ENCODE results near the gene NCOA1. TPM values are rescaled to one million over a fixed set of nuclear protein-coding genes. Genes with fewer than 3 reads are reported as not detected.
A peak's percentile ranks its signal among the peaks of the same experiment; 100 is the strongest.
"Not testable (repeated sequence)": the region's sequence is repeated elsewhere in the genome, so short reads cannot be mapped to it uniquely, and the experiment has no call there.

NCOA1 gene
- polyA plus RNA-seq, 3 donors from 2014 or later: 21.2 to 35.0 (median 25.6) TPM

DNA sequence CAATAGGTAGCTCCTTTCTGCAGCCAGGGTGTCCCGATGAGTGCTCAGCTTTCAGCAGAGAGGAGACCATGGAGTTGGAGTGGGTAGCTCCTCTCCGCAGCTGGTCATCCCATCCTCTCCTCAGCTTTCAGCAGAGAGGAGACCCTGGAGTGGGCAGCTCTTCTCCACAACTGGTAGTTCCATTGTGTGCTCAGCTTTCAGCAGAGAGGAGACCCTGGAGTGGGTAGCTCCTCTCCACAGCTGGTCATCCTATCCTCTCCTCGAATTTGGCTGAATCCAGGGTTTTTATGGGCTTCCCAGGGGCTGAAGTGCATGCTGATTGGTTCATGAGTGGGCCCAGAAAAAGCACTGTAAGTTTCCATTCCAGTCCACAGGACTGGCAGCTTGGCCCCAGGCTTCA is 75.2 kb downstream of the NCOA1 start:
- peak overlapping the region in 1 of 6 donors; percentile 34 for H3K27ac Mint-ChIP-seq
- H3K4me1 Mint-ChIP-seq: peaks cover 38 to 64% of the 10 kb centered on the region in 2 donors
- H3K27me3 Mint-ChIP-seq (ENCODE audit: low read depth in 3 of 3): peaks cover 2 to 3% (median 3%) of the 10 kb centered on the region in 3 donors
- H3K9me3 Mint-ChIP-seq: no peaks in the 10 kb centered on the region
- no peak overlapping the region for H3K4me3 Mint-ChIP-seq
- H3K36me3 Mint-ChIP-seq: peaks cover 0 to 9% (median 0%) of the 10 kb centered on the region in 3 donors
- DNase-seq: no peak

- Mint-ChIP-seq H3K4me3 (no peak overlapping the region), H3K4me1 (peaks cover 34 to 61% of the 10 kb centered on the region in 2 donors), H3K27me3 (ENCODE audit: low read depth in 3 of 3) (peaks cover 2 to 3% (median 3%) of the 10 kb centered on the region in 3 donors), H3K27ac (peak overlapping the region in 1 of 6 donors; percentile 34), H3K36me3 (peaks cover 0 to 9% (median 0%) of the 10 kb centered on the region in 3 donors), H3K9me3 (no peaks in the 10 kb centered on the region)
- no peak for DNase-seq
Measured at GRCh38 chr2:24566630-24567029, 75.6 kb downstream of the NCOA1 start.

DNA sequence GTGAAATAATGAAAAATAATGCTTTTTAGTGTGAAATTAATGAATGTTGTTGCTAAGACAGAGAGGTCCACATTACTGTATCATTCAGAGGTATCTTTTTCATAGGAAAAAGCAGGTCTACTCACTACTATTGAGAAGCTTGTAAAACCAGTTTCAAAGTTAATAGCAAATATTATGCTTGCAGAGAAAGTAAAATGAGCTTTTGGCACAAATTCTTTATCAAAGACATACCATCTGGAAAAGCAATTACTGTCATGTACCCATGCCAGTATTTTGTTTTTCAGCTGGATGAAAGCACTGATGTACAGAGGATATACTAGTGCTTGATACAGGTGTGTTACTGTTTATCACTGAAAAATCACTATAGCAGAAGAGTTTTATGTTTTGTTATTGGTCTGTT is 77.5 kb downstream of the NCOA1 start:
- no peak for DNase-seq
- peak overlapping the region in 5 of 6 donors; percentile 14 to 82 (median 55) for H3K27ac Mint-ChIP-seq
- H3K9me3 Mint-ChIP-seq: no peaks in the 10 kb centered on the region
- peaks cover 0 to 3% (median 0%) of the 10 kb centered on the region in 3 donors for H3K27me3 Mint-ChIP-seq (ENCODE audit: low read depth in 3 of 3)
- H3K36me3 Mint-ChIP-seq: peaks cover 0 to 9% (median 0%) of the 10 kb centered on the region in 3 donors
- H3K4me1 Mint-ChIP-seq: peaks cover 26 to 59% of the 10 kb centered on the region in 2 donors
- no peak overlapping the region for H3K4me3 Mint-ChIP-seq

DNA sequence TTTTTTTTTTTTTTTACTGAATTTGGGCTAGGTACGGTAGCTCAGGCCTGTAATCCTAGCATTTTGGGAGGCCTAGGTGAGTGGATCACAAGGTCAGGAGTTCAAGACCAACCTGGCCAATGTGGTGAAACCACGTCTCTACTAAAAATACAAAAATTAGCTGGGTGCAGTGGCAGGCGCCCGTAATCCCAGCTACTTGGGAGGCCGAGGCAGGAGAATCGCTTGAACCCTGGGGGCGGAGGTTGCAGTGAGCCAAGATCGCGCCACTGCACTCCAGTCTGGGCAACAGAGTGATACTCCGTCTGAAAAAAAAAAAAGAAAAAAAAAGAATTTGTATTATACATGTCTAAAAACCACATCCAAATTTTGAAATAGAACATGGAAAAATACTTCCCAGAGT is 78.5 kb downstream of the NCOA1 start:
- not testable (repeated sequence) for DNase-seq; H3K27ac Mint-ChIP-seq; H3K4me3 Mint-ChIP-seq; H3K27me3 Mint-ChIP-seq (ENCODE audit: low read depth in 3 of 3); H3K36me3 Mint-ChIP-seq; H3K9me3 Mint-ChIP-seq
- peaks cover 22 to 59% of the 10 kb centered on the region in 2 donors for H3K4me1 Mint-ChIP-seq

DNA sequence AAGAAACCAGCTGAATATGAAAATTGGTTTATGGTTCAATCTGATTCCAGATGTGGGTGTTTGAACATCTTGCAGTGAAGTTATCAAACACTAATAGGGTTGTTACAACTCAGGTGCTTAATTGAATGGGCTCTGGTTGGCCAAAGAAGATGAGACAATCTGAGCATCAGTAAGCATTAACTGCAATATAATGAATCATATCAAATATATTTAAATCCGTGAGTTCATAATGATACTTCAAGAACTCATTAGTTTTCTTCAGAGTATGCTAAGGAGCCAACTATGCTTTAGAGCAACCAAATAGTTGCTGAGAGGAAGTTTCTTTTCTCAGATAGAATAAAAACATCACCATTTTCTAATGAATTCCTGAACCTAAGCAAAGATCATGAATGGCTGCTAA is 79.2 kb downstream of the NCOA1 start:
- DNase-seq: no peak
- no peaks in the 10 kb centered on the region for H3K9me3 Mint-ChIP-seq
- peaks cover 0 to 4% (median 0%) of the 10 kb centered on the region in 3 donors for H3K36me3 Mint-ChIP-seq
- peaks cover 0 to 3% (median 0%) of the 10 kb centered on the region in 3 donors for H3K27me3 Mint-ChIP-seq (ENCODE audit: low read depth in 3 of 3)
- no peak overlapping the region for H3K27ac Mint-ChIP-seq
- H3K4me3 Mint-ChIP-seq: no peak overlapping the region
- peaks cover 29 to 62% of the 10 kb centered on the region in 2 donors for H3K4me1 Mint-ChIP-seq

DNA sequence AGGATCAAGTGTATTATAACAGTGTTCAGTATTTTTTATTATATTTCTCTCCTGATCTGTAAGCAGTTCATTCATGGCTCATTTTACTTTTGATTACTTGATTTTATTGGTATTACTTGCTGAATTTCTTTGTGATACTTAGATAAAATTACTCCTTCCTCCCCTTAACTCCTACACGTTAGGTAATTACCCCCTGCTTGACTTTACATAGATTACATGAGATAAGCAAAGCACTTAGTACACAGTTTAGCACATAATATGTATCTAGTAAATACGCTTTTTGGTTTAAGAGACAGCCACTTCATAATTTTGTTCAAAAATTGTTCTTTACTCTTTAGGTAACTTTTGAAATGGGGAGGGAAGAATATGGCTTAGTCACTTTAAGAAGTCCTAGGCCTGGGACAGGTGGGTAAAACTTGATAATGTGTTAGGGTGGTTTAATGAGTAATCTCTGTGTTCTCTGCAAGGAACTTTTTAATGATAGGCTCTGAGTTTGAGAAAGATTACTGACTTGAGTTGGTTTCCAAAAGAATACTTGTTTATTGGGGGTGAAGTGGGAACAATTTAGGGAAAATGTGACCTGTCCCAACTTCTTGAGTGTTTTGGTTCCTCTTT is 80.9 kb downstream of the NCOA1 start:
- Mint-ChIP-seq H3K4me1 (peaks cover 44 to 76% of the 10 kb centered on the region in 2 donors), H3K27ac (peak overlapping the region in 4 of 6 donors; percentile 2 to 57 (median 4)), H3K9me3 (no peaks in the 10 kb centered on the region), H3K36me3 (peaks cover 0 to 3% (median 0%) of the 10 kb centered on the region in 3 donors), H3K4me3 (no peak overlapping the region), H3K27me3 (ENCODE audit: low read depth in 3 of 3) (no peaks in the 10 kb centered on the region)
- DNase-seq: no peak

- no peaks in the 10 kb centered on the region for H3K9me3 Mint-ChIP-seq
- H3K4me3 Mint-ChIP-seq: peak overlapping the region in 1 of 5 donors; percentile 15
- H3K27me3 Mint-ChIP-seq (ENCODE audit: low read depth in 3 of 3): no peaks in the 10 kb centered on the region
- H3K36me3 Mint-ChIP-seq: peaks cover 0 to 3% (median 0%) of the 10 kb centered on the region in 3 donors
- H3K4me1 Mint-ChIP-seq: peaks cover 67 to 90% of the 10 kb centered on the region in 2 donors
- peak in 1 of 3 donors; percentile 7 for DNase-seq
- peak overlapping the region; percentile 13 to 80 (median 46) for H3K27ac Mint-ChIP-seq
Measured at GRCh38 chr2:24576146-24576545, 85.1 kb downstream of the NCOA1 start.

GRCh38 chr2:24576617-24577016 is 85.6 kb downstream of the NCOA1 start:
- Mint-ChIP-seq H3K27me3 (ENCODE audit: low read depth in 3 of 3) (no peaks in the 10 kb centered on the region), H3K9me3 (no peaks in the 10 kb centered on the region), H3K4me1 (peaks cover 72 to 93% of the 10 kb centered on the region in 2 donors), H3K27ac (peak overlapping the region; percentile 13 to 80 (median 46)), H3K4me3 (peak overlapping the region in 4 of 5 donors; percentile 33 to 47 (median 36)), H3K36me3 (peaks cover 0 to 5% (median 0%) of the 10 kb centered on the region in 3 donors)
- no peak for DNase-seq

GRCh38 chr2:24577481-24577880 is 86.4 kb downstream of the NCOA1 start:
- Mint-ChIP-seq H3K27me3 (ENCODE audit: low read depth in 3 of 3) (peaks cover 0 to 2% (median 0%) of the 10 kb centered on the region in 3 donors), H3K36me3 (peaks cover 0 to 11% (median 4%) of the 10 kb centered on the region in 3 donors), H3K9me3 (no peaks in the 10 kb centered on the region), H3K4me3 (peak overlapping the region; percentile 30 to 75 (median 48)), H3K4me1 (peaks cover 74 to 94% of the 10 kb centered on the region in 2 donors), H3K27ac (peak overlapping the region; percentile 29 to 80 (median 36))
- peak in 1 of 3 donors; percentile 5 for DNase-seq

- H3K27me3 Mint-ChIP-seq (ENCODE audit: low read depth in 3 of 3): peaks cover 0 to 2% (median 0%) of the 10 kb centered on the region in 3 donors
- peak overlapping the region in 4 of 6 donors; percentile 0 to 67 (median 59) for H3K27ac Mint-ChIP-seq
- peaks cover 0 to 18% (median 5%) of the 10 kb centered on the region in 3 donors for H3K36me3 Mint-ChIP-seq
- no peak overlapping the region for H3K4me3 Mint-ChIP-seq
- peaks cover 73 to 96% of the 10 kb centered on the region in 2 donors for H3K4me1 Mint-ChIP-seq
- no peak for DNase-seq
- no peaks in the 10 kb centered on the region for H3K9me3 Mint-ChIP-seq
Measured at GRCh38 chr2:24579053-24579803, 88.2 kb downstream of the NCOA1 start.

DNA sequence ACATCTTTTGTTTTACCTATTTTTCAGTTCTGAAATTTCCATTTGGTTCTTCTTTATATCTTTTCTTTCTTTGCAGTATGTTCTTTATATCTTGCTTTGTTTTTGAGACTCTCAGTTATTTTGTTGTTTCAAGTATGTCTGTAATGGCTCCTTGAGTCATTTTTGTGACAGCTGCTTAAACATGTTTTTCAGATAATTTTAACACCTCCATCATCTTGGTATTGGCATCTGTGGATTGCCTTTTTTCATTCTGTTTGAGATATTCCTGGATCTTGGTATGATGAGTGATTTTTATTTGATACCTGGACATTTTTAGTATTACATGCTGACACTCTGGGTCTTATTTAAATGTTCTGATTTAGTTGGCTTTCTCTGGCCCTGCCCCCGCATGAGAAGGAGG is 89.5 kb downstream of the NCOA1 start:
- Mint-ChIP-seq H3K27me3 (ENCODE audit: low read depth in 3 of 3) (peaks cover 0 to 2% (median 0%) of the 10 kb centered on the region in 3 donors), H3K27ac (peak overlapping the region in 3 of 6 donors; percentile 3 to 46 (median 19)), H3K9me3 (no peaks in the 10 kb centered on the region), H3K4me1 (peaks cover 71 to 97% of the 10 kb centered on the region in 2 donors), H3K36me3 (peaks cover 0 to 18% (median 5%) of the 10 kb centered on the region in 3 donors), H3K4me3 (peak overlapping the region in 1 of 5 donors; percentile 5)
- no peak for DNase-seq

DNA sequence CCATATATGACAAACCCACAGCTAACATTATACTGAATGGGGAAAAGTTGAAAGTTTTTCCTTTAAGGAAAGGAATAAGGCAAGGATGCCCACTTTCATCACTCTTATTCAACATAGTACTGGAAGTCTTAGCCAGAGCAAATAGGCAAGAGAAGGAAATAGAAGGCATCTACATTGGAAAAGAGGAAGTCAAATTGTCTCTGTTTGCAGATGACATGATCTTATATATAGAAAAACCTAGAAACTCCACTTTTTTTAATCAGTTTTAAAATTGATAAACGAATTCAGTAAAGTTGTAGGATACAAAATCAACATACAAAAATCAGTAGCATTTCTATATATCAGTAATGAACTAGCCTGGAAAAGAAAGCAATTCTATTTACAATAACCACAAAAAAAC is 90.9 kb downstream of the NCOA1 start:
- H3K36me3 Mint-ChIP-seq: peaks cover 0 to 21% (median 9%) of the 10 kb centered on the region in 3 donors
- peak overlapping the region in 1 of 6 donors; percentile 57 for H3K27ac Mint-ChIP-seq
- peaks cover 70 to 97% of the 10 kb centered on the region in 2 donors for H3K4me1 Mint-ChIP-seq
- not testable (repeated sequence) for H3K9me3 Mint-ChIP-seq; DNase-seq; H3K27me3 Mint-ChIP-seq (ENCODE audit: low read depth in 3 of 3); H3K4me3 Mint-ChIP-seq

- H3K27me3 Mint-ChIP-seq (ENCODE audit: low read depth in 3 of 3): peaks cover 0 to 3% (median 2%) of the 10 kb centered on the region in 3 donors
- H3K9me3 Mint-ChIP-seq: no peaks in the 10 kb centered on the region
- H3K36me3 Mint-ChIP-seq: peaks cover 5 to 25% (median 9%) of the 10 kb centered on the region in 3 donors
- H3K4me3 Mint-ChIP-seq: peak overlapping the region; percentile 0 to 63 (median 44)
- peak; percentile 35 to 58 (median 38) for DNase-seq
- peaks cover 63 to 97% of the 10 kb centered on the region in 2 donors for H3K4me1 Mint-ChIP-seq
- peak overlapping the region; percentile 20 to 86 (median 66) for H3K27ac Mint-ChIP-seq
Measured at GRCh38 chr2:24586955-24587354, 95.9 kb downstream of the NCOA1 start.

DNA sequence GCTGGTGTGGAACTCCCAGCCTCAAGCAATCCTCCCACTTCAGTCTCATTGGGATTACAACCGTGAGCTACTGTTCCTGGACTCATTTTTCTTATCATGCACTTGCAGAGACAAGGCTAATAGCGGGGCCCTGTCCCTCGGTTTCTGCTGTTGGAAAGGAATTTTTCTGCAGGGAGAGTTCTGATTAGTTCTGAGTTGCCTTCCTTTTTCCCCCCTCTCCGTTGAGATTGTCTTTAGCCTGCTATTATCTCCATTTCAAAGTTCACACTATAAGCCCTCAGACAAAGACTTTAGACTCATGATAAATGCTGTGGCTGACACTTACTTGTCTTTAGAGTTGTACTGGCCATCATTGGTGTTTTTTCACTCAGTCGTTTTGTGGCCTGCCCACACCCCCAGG is 97.2 kb downstream of the NCOA1 start:
- Mint-ChIP-seq H3K27me3 (ENCODE audit: low read depth in 3 of 3) (peaks cover 0 to 3% (median 2%) of the 10 kb centered on the region in 3 donors), H3K4me3 (peak overlapping the region in 2 of 5 donors; percentile 1 to 2), H3K27ac (peak overlapping the region; percentile 3 to 76 (median 52)), H3K9me3 (no peaks in the 10 kb centered on the region), H3K4me1 (peaks cover 61 to 89% of the 10 kb centered on the region in 2 donors), H3K36me3 (peaks cover 5 to 21% (median 5%) of the 10 kb centered on the region in 3 donors)
- peak in 1 of 3 donors; percentile 3 for DNase-seq
